Thoracic aorta (tissue), 2 donors: ENCODE measurements around the gene CD40. TPM values are rescaled to one million over a fixed set of nuclear protein-coding genes. Genes with fewer than 3 reads are reported as not detected.

Source experiments
- ATAC-seq: fragments of 150-250 bp; one replicate; pipeline ENCODE4 v1.8.0; 2017; ENCODE audit warnings: low read depth; ENCODE audit not compliant: insufficient number of reproducible peaks, low FRiP score
- DNase-seq: peaks from one replicate; pipeline ENCODE4 v3.0.0-alpha.2; 2020; ENCODE audit warnings: low spot score
- H3K27ac ChIP-seq, 2 donors: fragments of 200-600 bp; sonication (generic); 1 replicate in 1 of 2; 2 replicates in 1 of 2; pipeline ENCODE4 v1.5.1; 2016; ENCODE audit warnings: mild to moderate bottlenecking in 2 of 2, moderate library complexity in 2 of 2
- H3K27me3 ChIP-seq: fragments of 200-600 bp; sonication (generic); replicated peaks from 2 replicates; pipeline ENCODE4 v1.6.0; 2016; ENCODE audit warnings: mild to moderate bottlenecking; ENCODE audit not compliant: insufficient read depth
- H3K36me3 ChIP-seq: fragments of 200-600 bp; sonication (generic); one replicate; pipeline ENCODE4 v1.5.1; 2016
- H3K4me1 ChIP-seq, 2 donors: fragments of 200-600 bp; sonication (generic); 1 replicate in 1 of 2; 2 replicates in 1 of 2; pipeline versions ENCODE4 v1.5.1 to v1.6.0; 2016; ENCODE audit warnings: low read depth in 2 of 2, mild to moderate bottlenecking in 1 of 2; ENCODE audit not compliant: control insufficient read depth in 1 of 2
- H3K4me3 ChIP-seq: fragments of 200-600 bp; sonication (generic); 2 replicates; pipeline ENCODE4 v1.5.1; 2016; ENCODE audit warnings: mild to moderate bottlenecking
- H3K9me3 ChIP-seq: fragments of 200-600 bp; sonication (generic); 2 replicates; pipeline ENCODE4 v1.5.1; 2016
- total RNA-seq, 2 donors: library from RNA; depleted of rRNA; stranded (reverse); fragments of >200 nt; gene quantifications; one replicate each; pipeline versions ENCODE4 v1.1.0 to v1.2.3, GENCODE V29; 2016
- TF ChIP-seq, protein P1 (sequence below): fragments of 200-600 bp; sonication (generic); IDR thresholded peaks from one replicate; pipeline ENCODE4 v1.5.1; 2019; ENCODE audit warnings: antibody characterized with exemption

Gene CD40
- total RNA-seq, 2 donors from 2014 or later = 15.9 to 33.3 TPM

GRCh38 chr20:46107061-46107460 lies 11.1 kb upstream of the CD40 start:
- Histone ChIP-seq H3K27me3 (no peaks in the 10 kb centered on the region), H3K4me1 (no peaks in the 10 kb centered on the region), H3K36me3 (no peaks in the 10 kb centered on the region), H3K4me3 (no peak overlapping the region), H3K27ac (no peak overlapping the region), H3K9me3 (no peaks in the 10 kb centered on the region)
- no peak for DNase-seq
- ATAC-seq = no peak
- TF ChIP-seq, protein P1, sequence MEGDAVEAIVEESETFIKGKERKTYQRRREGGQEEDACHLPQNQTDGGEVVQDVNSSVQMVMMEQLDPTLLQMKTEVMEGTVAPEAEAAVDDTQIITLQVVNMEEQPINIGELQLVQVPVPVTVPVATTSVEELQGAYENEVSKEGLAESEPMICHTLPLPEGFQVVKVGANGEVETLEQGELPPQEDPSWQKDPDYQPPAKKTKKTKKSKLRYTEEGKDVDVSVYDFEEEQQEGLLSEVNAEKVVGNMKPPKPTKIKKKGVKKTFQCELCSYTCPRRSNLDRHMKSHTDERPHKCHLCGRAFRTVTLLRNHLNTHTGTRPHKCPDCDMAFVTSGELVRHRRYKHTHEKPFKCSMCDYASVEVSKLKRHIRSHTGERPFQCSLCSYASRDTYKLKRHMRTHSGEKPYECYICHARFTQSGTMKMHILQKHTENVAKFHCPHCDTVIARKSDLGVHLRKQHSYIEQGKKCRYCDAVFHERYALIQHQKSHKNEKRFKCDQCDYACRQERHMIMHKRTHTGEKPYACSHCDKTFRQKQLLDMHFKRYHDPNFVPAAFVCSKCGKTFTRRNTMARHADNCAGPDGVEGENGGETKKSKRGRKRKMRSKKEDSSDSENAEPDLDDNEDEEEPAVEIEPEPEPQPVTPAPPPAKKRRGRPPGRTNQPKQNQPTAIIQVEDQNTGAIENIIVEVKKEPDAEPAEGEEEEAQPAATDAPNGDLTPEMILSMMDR = no peak

DNA sequence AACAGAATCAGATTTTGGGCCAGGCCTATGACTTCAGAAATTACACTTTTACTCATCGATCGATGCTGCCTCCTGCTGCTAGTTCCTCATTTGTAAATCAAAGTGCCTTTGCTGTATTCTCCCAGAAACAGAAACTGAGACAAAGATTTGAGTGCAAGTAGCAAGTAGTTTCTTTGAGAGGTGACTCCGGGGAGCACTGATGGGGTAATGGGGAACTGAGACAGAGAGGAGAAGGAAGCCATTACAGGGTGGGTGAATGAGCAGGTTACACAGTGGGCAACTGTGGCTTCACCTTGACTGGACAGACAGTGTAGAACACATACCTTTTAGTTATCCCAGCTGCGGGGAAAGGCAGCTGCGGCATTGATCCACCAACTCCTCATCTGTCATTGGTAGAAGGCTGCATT lies 9.7 kb upstream of the CD40 start:
- no peak overlapping the region for H3K4me3 ChIP-seq
- no peaks in the 10 kb centered on the region for H3K27me3 ChIP-seq
- ATAC-seq (no peak), DNase-seq (no peak)
- no peaks in the 10 kb centered on the region for H3K36me3 ChIP-seq
- no peak overlapping the region for H3K27ac ChIP-seq
- no peaks in the 10 kb centered on the region for H3K4me1 ChIP-seq
- TF ChIP-seq, protein P1 = no peak
- no peaks in the 10 kb centered on the region for H3K9me3 ChIP-seq

DNA sequence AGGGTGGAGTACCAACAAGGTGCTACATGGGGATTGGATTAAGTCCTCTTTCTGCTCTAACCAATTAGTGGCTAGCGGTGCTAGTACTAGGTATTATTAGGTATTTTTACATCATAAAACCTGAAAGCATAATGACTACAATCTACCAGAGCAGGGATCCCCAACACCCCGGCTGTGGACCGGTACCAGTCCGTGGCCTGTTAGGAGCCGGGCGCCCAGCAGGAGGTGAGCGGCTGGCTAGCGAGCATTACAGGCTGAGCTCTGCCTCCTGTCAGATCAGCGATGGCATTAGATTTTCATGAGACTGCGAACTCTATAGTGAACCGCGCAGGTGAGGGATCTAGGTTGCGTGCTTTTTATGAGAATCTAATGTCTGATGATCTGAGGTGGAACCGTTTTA lies 9.1 kb upstream of the CD40 start:
- TF ChIP-seq, protein P1 = no peak
- Histone ChIP-seq H3K4me1 (no peaks in the 10 kb centered on the region), H3K27ac (no peak overlapping the region), H3K27me3 (no peaks in the 10 kb centered on the region), H3K36me3 (no peaks in the 10 kb centered on the region), H3K4me3 (no peak overlapping the region), H3K9me3 (no peaks in the 10 kb centered on the region)
- ATAC-seq (no peak), DNase-seq (no peak)

- TF ChIP-seq, protein P1 = no peak
- Histone ChIP-seq H3K9me3 (no peaks in the 10 kb centered on the region), H3K4me3 (no peak overlapping the region), H3K27me3 (no peaks in the 10 kb centered on the region), H3K27ac (no peak overlapping the region), H3K4me1 (no peaks in the 10 kb centered on the region), H3K36me3 (no peaks in the 10 kb centered on the region)
- ATAC-seq (no peak), DNase-seq (no peak)
Observed at GRCh38 chr20:46111028-46111835, 6.9 kb upstream of the CD40 start.

DNA sequence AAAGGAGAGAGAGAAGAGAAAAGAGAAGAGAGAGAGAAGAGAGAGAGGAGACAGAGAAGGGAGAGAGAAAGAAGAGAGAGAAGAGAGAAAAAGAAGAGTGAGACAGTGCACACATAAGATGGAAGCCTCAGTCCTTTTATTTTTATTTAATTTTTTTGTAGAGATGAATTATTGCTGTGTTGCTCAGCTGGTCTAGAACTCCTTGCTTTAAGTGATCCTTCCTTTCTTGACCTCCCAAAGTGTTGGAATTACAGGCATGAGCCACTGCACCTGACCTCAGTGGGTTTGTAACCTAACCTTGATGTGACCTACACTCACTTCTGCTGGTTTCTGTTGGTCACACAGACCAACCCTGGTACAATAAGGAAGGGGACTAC lies 6.3 kb upstream of the CD40 start:
- no peaks in the 10 kb centered on the region for H3K4me1 ChIP-seq
- TF ChIP-seq, protein P1 = no peak
- ATAC-seq (no peak), DNase-seq (no peak)
- no peaks in the 10 kb centered on the region for H3K27me3 ChIP-seq
- no peak overlapping the region for H3K27ac ChIP-seq
- no peaks in the 10 kb centered on the region for H3K36me3 ChIP-seq
- no peak overlapping the region for H3K4me3 ChIP-seq
- H3K9me3 ChIP-seq = no peaks in the 10 kb centered on the region
